ENCODE data around the gene RPL10. TPM values are rescaled to one million over a fixed set of nuclear protein-coding genes. Genes with fewer than 3 reads are reported as not detected.

The RPL10 gene
- total and polyA plus RNA-seq, 2 of the 8 experiments (the other 6 are each of a cell fraction or from before 2014, with no cell fraction given): 2,633 to 4,293 TPM

- H3K9me3 ChIP-seq (ENCODE audit: insufficient read depth in 2 of 2, low read depth in 1 of 2, low read length in 1 of 2): no peaks in the 10 kb centered on the region
- no peak overlapping the region for H3K4ac ChIP-seq (replicated peaks; ENCODE audit: insufficient read length, low read depth, low read length)
- no peak overlapping the region for H3K4me2 ChIP-seq (ENCODE audit: insufficient read depth in 1 of 2, low read depth in 2 of 2, low read length in 2 of 2)
- DNase-seq (ENCODE audit: low read depth in 1 of 2, low spot score in 2 of 2) (no peak), FAIRE-seq (no peak)
- no peaks in the 10 kb centered on the region for H3K4me1 ChIP-seq (replicated peaks in 1 of 4; ENCODE audit: control insufficient read depth in 3 of 4, insufficient read depth in 4 of 4, low read length in 3 of 4)
- H4K91ac ChIP-seq (replicated peaks; ENCODE audit: insufficient read length, low read length): no peak overlapping the region
- H2BK12ac ChIP-seq (ENCODE audit: low read depth, low read length): no peak overlapping the region
- no peak overlapping the region for H3K56ac ChIP-seq (replicated peaks; ENCODE audit: insufficient read length, low read depth, low read length)
- peaks cover 9 to 49% of the 10 kb centered on the region in 2 experiments for H4K20me1 ChIP-seq (replicated peaks in 1 of 2; ENCODE audit: control insufficient read depth in 1 of 2, insufficient read depth in 2 of 2, low read length in 2 of 2)
- no peaks in the 10 kb centered on the region for H3K23me2 ChIP-seq (ENCODE audit: low read depth, low read length)
- H2BK15ac ChIP-seq (ENCODE audit: low read length): no peak overlapping the region
- no peaks in the 10 kb centered on the region; the same call in 1 of the 2 replicates for H3K79me1 ChIP-seq (ENCODE audit: low read depth, low read length)
- ChIA-PET CTCF (ENCODE audit: partially characterized antibody) (interaction anchor here (0.8 kb wide), 1 partner anchor 15 kb away, joined by 4 read pairs; no protein-coding TSS in a partner anchor), POLR2A (ENCODE audit: partially characterized antibody) (interaction anchor here (4.1 to 15.6 kb wide), 2 partner anchors 8 to 9 kb away, joined by 46 to 348 read pairs; no protein-coding TSS in a partner anchor)
- H3K9ac ChIP-seq (replicated peaks in 1 of 4; ENCODE audit: extremely low read depth in 1 of 4, low read depth in 3 of 4, low read length in 3 of 4): no peak overlapping the region
- no peak for TF ChIP-seq BACH1 (IDR thresholded peaks at IDR 0.05; ENCODE audit: low read length)
- TF ChIP-seq E2F6 (IDR thresholded peaks at IDR 0.05): no peak
- no peak for TF ChIP-seq SIN3A (conservative IDR thresholded peaks at IDR 0.05 in 1 of 2, IDR thresholded peaks at IDR 0.05 in 1 of 2; ENCODE audit: low read depth in 1 of 2, low read length in 2 of 2)
- TF ChIP-seq POLR2AphosphoS5 (IDR thresholded peaks at IDR 0.05; ENCODE audit: low read depth, low read length): peak; percentile 40; the same call in 1 of the 2 replicates
- H3K4me3 ChIP-seq (ENCODE audit: extremely low read depth in 1 of 4, insufficient read depth in 2 of 4, low read depth in 3 of 4, low read length in 4 of 4): no peak overlapping the region
- peaks cover 44 to 97% (median 81%) of the 10 kb centered on the region in 4 experiments for H3K36me3 ChIP-seq (ENCODE audit: control insufficient read depth in 2 of 4, insufficient read depth in 4 of 4, low read length in 3 of 4)
- no peak overlapping the region for H2BK5ac ChIP-seq (ENCODE audit: low read depth, low read length)
- H3K14ac ChIP-seq (ENCODE audit: insufficient read length): no peak overlapping the region
- no peak overlapping the region for H2BK120ac ChIP-seq (replicated peaks; ENCODE audit: low read depth, low read length)
- no peak overlapping the region for H3K23ac ChIP-seq (ENCODE audit: insufficient read length)
- peaks cover 0 to 7% of the 10 kb centered on the region in 2 experiments; a peak in 2 of 4 replicates for H3K79me2 ChIP-seq (ENCODE audit: control insufficient read depth in 1 of 2, insufficient read depth in 2 of 2, low read length in 2 of 2)
- WGBS, 2 experiments (ENCODE audit: extremely low coverage in 1 of 2, insufficient coverage in 1 of 2, insufficient read length in 1 of 2, insufficient replicate concordance in 2 of 2, low coverage in 1 of 2, low lambda C conversion rate in 2 of 2, missing lambda C conversion rate in 1 of 2): no CpG with 5 or more reads among the region's 11 CpGs
- H4K5ac ChIP-seq (ENCODE audit: insufficient read length, low read depth, low read length): no peak overlapping the region
- H3K27ac ChIP-seq (ENCODE audit: low read depth, low read length): no peak overlapping the region
- no peak overlapping the region for H3K18ac ChIP-seq (ENCODE audit: extremely low read depth, low read length)
- no peaks in the 10 kb centered on the region for H3K27me3 ChIP-seq (replicated peaks in 1 of 4; ENCODE audit: control insufficient read depth in 3 of 4, extremely low read depth in 1 of 4, insufficient read depth in 3 of 4, low read length in 3 of 4)
- H2AFZ ChIP-seq (ENCODE audit: low read length): no peak overlapping the region
- no peak overlapping the region for H4K8ac ChIP-seq (ENCODE audit: extremely low read depth, insufficient read depth, low read length)
- no peak overlapping the region for H2AK5ac ChIP-seq (ENCODE audit: low read depth, low read length)
- H2BK20ac ChIP-seq (ENCODE audit: low read length): no peak overlapping the region
Measured at GRCh38 chrX:154358011-154358410, 40.2 kb upstream of the RPL10 start.
